WERI-Rb-1 (cell line): ENCODE measurements around the gene ULK4.

Experiments
- DNase-seq: peaks from one replicate; pipeline ENCODE4 v3.0.0-alpha.2; 2020
- H3K27ac ChIP-seq: fragments of 250-450 bp; sonication (Bioruptor Pico); 2 replicates; pipeline ENCODE4 v1.5.1; 2020; ENCODE audit warnings: mild to moderate bottlenecking, moderate library complexity
- H3K27me3 ChIP-seq: fragments of 250-450 bp; sonication (Bioruptor Pico); 2 replicates; pipeline ENCODE4 v1.5.1; 2021; ENCODE audit warnings: mild to moderate bottlenecking, low read depth, moderate library complexity; ENCODE audit not compliant: insufficient read depth, severe bottlenecking
- H3K36me3 ChIP-seq: fragments of 250-450 bp; sonication (Bioruptor Pico); 2 replicates; pipeline ENCODE4 v1.5.1; 2020; ENCODE audit warnings: mild to moderate bottlenecking, moderate library complexity
- H3K4me3 ChIP-seq: 2 replicates; pipeline ENCODE4 v1.5.1; 2011; ENCODE audit warnings: low read depth, mild to moderate bottlenecking, control low read depth, low read length
- H3K9me3 ChIP-seq: fragments of 250-450 bp; sonication (Bioruptor Pico); 2 replicates; pipeline ENCODE4 v1.5.1; 2021; ENCODE audit warnings: mild to moderate bottlenecking, moderate library complexity; ENCODE audit not compliant: severe bottlenecking
- TF ChIP-seq, protein P1 (sequence below): IDR thresholded peaks from 2 replicates; pipeline ENCODE4 v1.5.1; 2011; ENCODE audit warnings: low read depth, mild to moderate bottlenecking, control low read depth, inconsistent platforms, low read length

The ULK4 gene

DNA sequence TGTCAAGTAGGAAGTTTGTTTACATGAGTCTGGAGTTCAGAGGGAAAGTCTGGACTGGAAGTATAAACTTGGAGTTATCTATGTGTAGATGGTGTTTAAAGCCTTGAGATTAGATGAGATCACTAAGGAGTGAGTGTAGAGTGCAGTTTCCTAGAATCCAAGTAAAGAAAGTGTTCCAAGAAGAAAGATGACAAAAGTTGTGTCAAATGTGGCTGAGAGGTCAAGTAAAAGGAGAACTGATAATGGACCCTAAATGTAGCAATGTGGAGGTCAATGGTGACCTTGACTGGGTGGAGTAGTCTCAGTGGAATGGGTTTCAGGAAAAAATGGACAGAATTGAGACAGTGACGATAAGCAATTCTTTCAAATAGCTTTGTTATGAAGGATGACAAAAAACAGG is 39.9 kb upstream of the ULK4 start:
- TF ChIP-seq, protein P1, sequence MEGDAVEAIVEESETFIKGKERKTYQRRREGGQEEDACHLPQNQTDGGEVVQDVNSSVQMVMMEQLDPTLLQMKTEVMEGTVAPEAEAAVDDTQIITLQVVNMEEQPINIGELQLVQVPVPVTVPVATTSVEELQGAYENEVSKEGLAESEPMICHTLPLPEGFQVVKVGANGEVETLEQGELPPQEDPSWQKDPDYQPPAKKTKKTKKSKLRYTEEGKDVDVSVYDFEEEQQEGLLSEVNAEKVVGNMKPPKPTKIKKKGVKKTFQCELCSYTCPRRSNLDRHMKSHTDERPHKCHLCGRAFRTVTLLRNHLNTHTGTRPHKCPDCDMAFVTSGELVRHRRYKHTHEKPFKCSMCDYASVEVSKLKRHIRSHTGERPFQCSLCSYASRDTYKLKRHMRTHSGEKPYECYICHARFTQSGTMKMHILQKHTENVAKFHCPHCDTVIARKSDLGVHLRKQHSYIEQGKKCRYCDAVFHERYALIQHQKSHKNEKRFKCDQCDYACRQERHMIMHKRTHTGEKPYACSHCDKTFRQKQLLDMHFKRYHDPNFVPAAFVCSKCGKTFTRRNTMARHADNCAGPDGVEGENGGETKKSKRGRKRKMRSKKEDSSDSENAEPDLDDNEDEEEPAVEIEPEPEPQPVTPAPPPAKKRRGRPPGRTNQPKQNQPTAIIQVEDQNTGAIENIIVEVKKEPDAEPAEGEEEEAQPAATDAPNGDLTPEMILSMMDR = no peak
- Histone ChIP-seq H3K27me3 (no peaks in the 10 kb centered on the region), H3K4me3 (no peak overlapping the region), H3K36me3 (no peaks in the 10 kb centered on the region), H3K9me3 (no peaks in the 10 kb centered on the region), H3K27ac (no peak overlapping the region)
- DNase-seq = no peak

DNA sequence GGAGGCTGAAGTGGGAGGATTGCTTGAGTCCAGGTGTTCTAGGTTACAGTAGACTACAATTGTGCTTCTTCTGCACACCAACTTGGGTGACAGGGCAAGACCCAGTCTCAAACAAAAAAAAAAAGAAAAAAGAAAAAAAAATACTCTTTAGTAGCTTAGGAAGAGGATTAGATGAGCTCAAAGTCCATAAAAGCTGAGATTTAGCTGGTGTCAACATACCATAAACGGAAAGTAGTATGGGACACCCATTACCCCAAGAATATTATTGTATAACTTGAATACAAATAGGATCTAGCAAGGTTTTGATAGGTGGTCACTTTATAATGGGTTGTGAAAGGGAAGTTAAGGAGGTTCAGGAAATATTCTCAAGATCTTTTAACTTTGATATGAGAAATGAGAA is 38.0 kb upstream of the ULK4 start:
- H3K27me3 ChIP-seq = no peaks in the 10 kb centered on the region
- H3K4me3 ChIP-seq = no peak overlapping the region
- DNase-seq = no peak
- no peak overlapping the region for H3K27ac ChIP-seq
- TF ChIP-seq, protein P1 = no peak
- no peaks in the 10 kb centered on the region for H3K9me3 ChIP-seq
- no peaks in the 10 kb centered on the region for H3K36me3 ChIP-seq

DNA sequence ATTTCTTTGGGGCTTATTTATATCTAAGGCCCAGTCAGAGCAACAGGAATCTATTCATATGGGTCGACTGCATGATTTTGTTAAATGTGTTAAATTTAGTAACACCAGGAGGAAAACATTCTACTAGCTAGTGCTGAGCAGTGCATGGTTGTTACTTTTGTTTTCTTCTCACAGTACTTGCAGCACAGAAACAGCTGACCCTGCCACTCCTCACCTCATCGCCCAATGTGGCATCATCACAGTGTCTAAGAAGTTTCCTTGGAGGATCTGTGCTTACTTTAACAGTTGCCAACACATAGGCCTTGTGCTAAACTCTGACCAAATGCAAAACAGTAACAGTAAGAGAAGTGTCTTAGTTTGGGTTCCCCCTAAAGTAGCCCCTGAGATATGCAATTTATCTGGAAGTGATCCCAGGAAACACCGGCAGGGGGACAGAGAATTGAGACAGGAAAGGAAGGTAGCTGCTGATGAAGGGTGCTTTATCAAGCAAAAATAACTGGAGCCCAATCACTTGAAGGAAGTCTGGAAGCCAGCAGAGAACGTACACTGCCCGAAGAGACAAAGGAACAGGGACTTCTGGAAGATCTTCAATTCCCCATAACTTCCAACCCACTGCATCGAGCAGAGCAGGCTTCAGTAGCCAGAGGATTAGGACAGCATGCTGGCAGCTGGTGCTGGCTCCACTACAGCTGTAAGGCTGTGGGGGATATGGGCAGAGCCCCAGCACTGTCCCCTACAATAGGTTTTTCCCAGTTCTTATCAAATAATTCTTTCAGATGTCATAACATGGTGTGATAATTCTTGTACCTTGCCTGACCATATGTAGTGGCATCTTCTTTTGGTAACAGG is 36.0 kb upstream of the ULK4 start:
- Histone ChIP-seq H3K36me3 (no peaks in the 10 kb centered on the region), H3K27me3 (no peaks in the 10 kb centered on the region), H3K4me3 (no peak overlapping the region), H3K9me3 (no peaks in the 10 kb centered on the region), H3K27ac (0 out of 2 replicates have a peak overlapping the region, but pooled peaks have one; percentile 22)
- TF ChIP-seq, protein P1 = peak; percentile 55
- DNase-seq = peak; percentile 42

DNA sequence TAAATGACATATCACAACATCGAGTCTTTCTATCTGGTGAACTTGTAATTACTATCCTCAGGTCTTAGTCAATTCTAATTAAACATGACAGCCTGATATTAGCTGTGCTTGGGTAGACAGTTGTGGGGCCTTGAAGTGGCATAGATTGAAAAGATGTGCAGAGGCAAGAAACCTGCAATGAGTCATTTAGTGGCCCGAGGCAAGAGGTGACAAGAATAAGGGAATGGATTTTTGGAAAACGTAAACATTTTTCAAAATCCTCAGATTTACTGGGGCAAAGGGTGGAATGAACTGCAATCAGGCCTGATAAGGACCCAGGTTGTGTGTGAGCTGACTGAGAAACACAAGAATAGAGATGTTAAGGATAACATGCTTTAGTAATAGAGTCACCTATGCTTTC is 29.5 kb upstream of the ULK4 start:
- no peak for DNase-seq
- H3K27me3 ChIP-seq = no peaks in the 10 kb centered on the region
- no peak overlapping the region for H3K27ac ChIP-seq
- H3K9me3 ChIP-seq = no peaks in the 10 kb centered on the region
- no peak overlapping the region for H3K4me3 ChIP-seq
- H3K36me3 ChIP-seq = no peaks in the 10 kb centered on the region
- TF ChIP-seq, protein P1 = no peak

DNA sequence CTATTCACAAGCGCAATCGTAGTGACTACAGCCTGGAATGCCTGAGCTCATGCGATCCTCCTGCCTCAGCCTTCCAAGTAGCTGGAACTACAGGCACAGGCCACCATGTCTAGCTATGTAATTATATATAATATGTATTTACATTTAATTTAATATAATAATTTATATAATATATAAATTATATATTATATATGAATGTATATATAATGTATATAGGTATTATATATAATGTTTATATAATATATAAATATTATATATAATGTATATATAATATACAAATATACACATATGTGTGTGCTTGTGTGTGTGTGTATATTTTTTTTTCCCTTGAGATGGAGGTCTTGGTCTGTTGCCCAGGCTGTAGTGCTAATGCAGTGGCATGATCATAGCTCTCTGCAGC is 27.6 kb upstream of the ULK4 start:
- no peak overlapping the region for H3K27ac ChIP-seq
- no peaks in the 10 kb centered on the region for H3K27me3 ChIP-seq
- TF ChIP-seq, protein P1 = no peak
- no peak overlapping the region for H3K4me3 ChIP-seq
- H3K9me3 ChIP-seq = no peaks in the 10 kb centered on the region
- no peak for DNase-seq
- H3K36me3 ChIP-seq = no peaks in the 10 kb centered on the region

DNA sequence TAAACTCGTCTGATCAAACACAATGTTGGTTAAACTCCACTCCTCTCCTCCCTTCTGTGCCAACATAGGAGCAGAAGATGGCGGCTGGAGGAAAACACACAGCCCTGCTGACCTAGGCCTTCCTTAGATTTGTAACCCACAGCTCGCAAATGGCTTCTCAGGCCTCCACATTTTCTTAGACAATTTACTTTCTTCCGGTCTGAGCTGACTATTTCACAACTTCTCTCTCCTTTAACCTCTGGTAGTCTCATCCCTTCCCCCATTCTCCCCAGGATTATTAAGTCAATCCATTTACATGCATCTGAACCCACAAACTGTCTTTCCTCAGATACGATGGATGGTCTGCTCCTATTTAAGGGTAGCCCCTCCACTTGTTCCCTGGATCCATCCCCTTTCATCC is 25.7 kb upstream of the ULK4 start:
- Histone ChIP-seq H3K9me3 (no peaks in the 10 kb centered on the region), H3K4me3 (no peak overlapping the region), H3K27me3 (no peaks in the 10 kb centered on the region), H3K27ac (no peak overlapping the region), H3K36me3 (no peaks in the 10 kb centered on the region)
- no peak for DNase-seq
- TF ChIP-seq, protein P1 = no peak
